ENCODE data around the gene LRRC26.

DNA sequence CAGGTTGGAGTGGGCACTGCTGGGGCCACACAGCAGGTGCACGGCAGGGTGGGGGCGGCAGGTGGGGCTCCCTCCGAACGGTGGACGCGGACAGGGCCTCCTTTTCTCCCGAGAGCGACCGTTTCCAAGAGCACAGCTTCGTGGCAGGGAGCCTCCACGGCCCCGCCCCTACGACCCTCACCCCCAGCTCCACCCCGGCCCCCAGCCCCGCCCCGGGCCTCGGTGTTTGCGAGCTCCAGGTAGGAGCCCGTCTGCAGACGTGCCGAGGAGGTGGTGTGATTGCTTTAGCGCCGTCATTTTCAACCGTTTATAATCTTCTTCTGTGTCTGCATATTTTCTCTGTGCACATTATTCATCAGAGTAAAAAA is 22.1 kb downstream of the LRRC26 start:
- TF ChIP-seq CTCF (IDR thresholded peaks at IDR 0.05) (no peak), POLR2A (IDR thresholded peaks at IDR 0.05) (no peak)

Measured in right lobe of liver (tissue), 4 donors.